Fibroblast of lung (primary cell): ENCODE results near the gene SLC35F4.

Experiments
- EZH2 ChIP-seq: IDR thresholded peaks from 2 replicates; pipeline ENCODE4 v1.5.1; 2012; ENCODE audit warnings: low read length, control low read depth, mild to moderate bottlenecking; ENCODE audit errors: missing control alignments
- TF ChIP-seq, protein P1 (sequence below), 2 donors: IDR thresholded peaks in 1 of 2; conservative IDR thresholded peaks in 1 of 2; 1 replicate in 1 of 2; 2 replicates in 1 of 2; pipeline ENCODE4 v1.5.1; 2011 to 2012; ENCODE audit warnings: low read length in 2 of 2, control low read depth in 1 of 2, inconsistent platforms in 1 of 2, low read depth in 1 of 2, mild to moderate bottlenecking in 1 of 2

DNA sequence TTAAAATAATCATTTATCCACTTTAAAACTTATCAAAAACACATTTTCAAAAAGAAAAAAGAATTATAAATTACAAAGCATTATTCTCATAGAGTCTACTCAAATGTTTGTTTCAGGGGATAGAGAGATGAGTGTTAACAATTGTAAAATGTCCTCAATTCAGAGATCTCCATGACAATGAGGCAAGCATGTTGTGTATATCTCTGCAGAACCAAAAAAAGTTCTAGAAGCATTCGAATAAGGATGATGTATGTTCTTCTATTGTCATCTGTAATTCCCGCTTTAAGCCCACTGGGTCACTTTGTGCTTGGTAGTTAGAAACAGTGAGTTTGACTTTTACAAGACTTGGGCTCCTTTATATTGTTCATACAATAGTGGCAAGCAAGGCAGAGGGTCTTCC lies 298.7 kb downstream of the SLC35F4 start:
- TF ChIP-seq, protein P1, sequence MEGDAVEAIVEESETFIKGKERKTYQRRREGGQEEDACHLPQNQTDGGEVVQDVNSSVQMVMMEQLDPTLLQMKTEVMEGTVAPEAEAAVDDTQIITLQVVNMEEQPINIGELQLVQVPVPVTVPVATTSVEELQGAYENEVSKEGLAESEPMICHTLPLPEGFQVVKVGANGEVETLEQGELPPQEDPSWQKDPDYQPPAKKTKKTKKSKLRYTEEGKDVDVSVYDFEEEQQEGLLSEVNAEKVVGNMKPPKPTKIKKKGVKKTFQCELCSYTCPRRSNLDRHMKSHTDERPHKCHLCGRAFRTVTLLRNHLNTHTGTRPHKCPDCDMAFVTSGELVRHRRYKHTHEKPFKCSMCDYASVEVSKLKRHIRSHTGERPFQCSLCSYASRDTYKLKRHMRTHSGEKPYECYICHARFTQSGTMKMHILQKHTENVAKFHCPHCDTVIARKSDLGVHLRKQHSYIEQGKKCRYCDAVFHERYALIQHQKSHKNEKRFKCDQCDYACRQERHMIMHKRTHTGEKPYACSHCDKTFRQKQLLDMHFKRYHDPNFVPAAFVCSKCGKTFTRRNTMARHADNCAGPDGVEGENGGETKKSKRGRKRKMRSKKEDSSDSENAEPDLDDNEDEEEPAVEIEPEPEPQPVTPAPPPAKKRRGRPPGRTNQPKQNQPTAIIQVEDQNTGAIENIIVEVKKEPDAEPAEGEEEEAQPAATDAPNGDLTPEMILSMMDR (conservative IDR thresholded peaks at IDR 0.05 in 1 of 2, IDR thresholded peaks at IDR 0.05 in 1 of 2; ENCODE audit: low read depth in 1 of 2, low read length in 2 of 2), result no peak
- no peak for TF ChIP-seq EZH2
